ENCODE data around the gene AHCYL2.
"Not testable (repeated sequence)": the region's sequence is repeated elsewhere in the genome, so short reads cannot be mapped to it uniquely, and the experiment has no call there.

The AHCYL2 gene

GRCh38 chr7:129470411-129470810 is 245.6 kb downstream of the AHCYL2 start:
- no peak overlapping the region for H3K4me2 ChIP-seq (ENCODE audit: low read length)
- H4K20me1 ChIP-seq (ENCODE audit: control insufficient read depth, insufficient read depth, low read depth, low read length), result no peaks in the 10 kb centered on the region
- H3K36me3 ChIP-seq (ENCODE audit: control insufficient read depth, low read length), result no peaks in the 10 kb centered on the region; the same call in 1 of the 2 replicates
- no peaks in the 10 kb centered on the region for H3K9me2 ChIP-seq (replicated peaks; ENCODE audit: control insufficient read depth, low read length)
- no peaks in the 10 kb centered on the region for H3K4me1 ChIP-seq (ENCODE audit: control insufficient read depth, low read length)
- no peaks in the 10 kb centered on the region for H3K27me3 ChIP-seq (ENCODE audit: control insufficient read depth, low read length)
- no peak overlapping the region for H3K4me3 ChIP-seq (ENCODE audit: low read length)
- no peaks in the 10 kb centered on the region for H3F3A ChIP-seq (ENCODE audit: control insufficient read depth, insufficient read depth)
- TF ChIP-seq CTCF (IDR thresholded peaks at IDR 0.05; ENCODE audit: low read depth, low read length, poor library complexity, severe bottlenecking), result no peak
- TF ChIP-seq EZH2phosphoT487 (IDR thresholded peaks at IDR 0.05; ENCODE audit: borderline replicate concordance, low read length), result no peak
- no peak overlapping the region for H3K27ac ChIP-seq (ENCODE audit: low read depth, low read length)
- no peaks in the 10 kb centered on the region for H3K79me2 ChIP-seq (ENCODE audit: control insufficient read depth, low read length)
- no peaks in the 10 kb centered on the region for H3K9me3 ChIP-seq (ENCODE audit: control insufficient read depth, insufficient read depth, low read length)

- Histone ChIP-seq H3K27ac (ENCODE audit: low read depth, low read length) (no peak overlapping the region), H3K4me3 (ENCODE audit: low read length) (no peak overlapping the region)
Observed at GRCh38 chr7:129471402-129471827, 246.6 kb downstream of the AHCYL2 start.

GRCh38 chr7:129475931-129476330 is 251.1 kb downstream of the AHCYL2 start:
- not testable (repeated sequence) for H3K9me3 ChIP-seq (ENCODE audit: control insufficient read depth, insufficient read depth, low read length); H3K36me3 ChIP-seq (ENCODE audit: control insufficient read depth, low read length); H3K79me2 ChIP-seq (ENCODE audit: control insufficient read depth, low read length)

More at GRCh38 chr7:129471402-129471827, 246.6 kb downstream of the AHCYL2 start:
- Histone ChIP-seq H3K4me1 (ENCODE audit: control insufficient read depth, low read length) (no peaks in the 10 kb centered on the region), H3K36me3 (ENCODE audit: control insufficient read depth, low read length) (no peaks in the 10 kb centered on the region; the same call in 1 of the 2 replicates), H3K9me3 (ENCODE audit: control insufficient read depth, insufficient read depth, low read length) (no peaks in the 10 kb centered on the region), H3K9me2 (replicated peaks; ENCODE audit: control insufficient read depth, low read length) (no peaks in the 10 kb centered on the region), H3F3A (ENCODE audit: control insufficient read depth, insufficient read depth) (no peaks in the 10 kb centered on the region), H3K79me2 (ENCODE audit: control insufficient read depth, low read length) (no peaks in the 10 kb centered on the region), H3K27me3 (ENCODE audit: control insufficient read depth, low read length) (no peaks in the 10 kb centered on the region), H3K4me2 (ENCODE audit: low read length) (no peak overlapping the region), H4K20me1 (ENCODE audit: control insufficient read depth, insufficient read depth, low read depth, low read length) (no peaks in the 10 kb centered on the region)
- TF ChIP-seq CTCF (IDR thresholded peaks at IDR 0.05; ENCODE audit: low read depth, low read length, poor library complexity, severe bottlenecking) (no peak), EZH2phosphoT487 (IDR thresholded peaks at IDR 0.05; ENCODE audit: borderline replicate concordance, low read length) (no peak)

GRCh38 chr7:129476398-129476797 is 251.6 kb downstream of the AHCYL2 start:
- not testable (repeated sequence) for H3K4me1 ChIP-seq (ENCODE audit: control insufficient read depth, low read length); H3K9me3 ChIP-seq (ENCODE audit: control insufficient read depth, insufficient read depth, low read length); H3K9me2 ChIP-seq (replicated peaks; ENCODE audit: control insufficient read depth, low read length); H3F3A ChIP-seq (ENCODE audit: control insufficient read depth, insufficient read depth); H4K20me1 ChIP-seq (ENCODE audit: control insufficient read depth, insufficient read depth, low read depth, low read length); H3K27me3 ChIP-seq (ENCODE audit: control insufficient read depth, low read length); H3K4me2 ChIP-seq (ENCODE audit: low read length); H3K27ac ChIP-seq (ENCODE audit: low read depth, low read length); H3K36me3 ChIP-seq (ENCODE audit: control insufficient read depth, low read length); H3K4me3 ChIP-seq (ENCODE audit: low read length); H3K79me2 ChIP-seq (ENCODE audit: control insufficient read depth, low read length)

More at GRCh38 chr7:129475931-129476330, 251.1 kb downstream of the AHCYL2 start:
- H3K4me3 ChIP-seq (ENCODE audit: low read length); H3K4me1 ChIP-seq (ENCODE audit: control insufficient read depth, low read length); H4K20me1 ChIP-seq (ENCODE audit: control insufficient read depth, insufficient read depth, low read depth, low read length); H3K4me2 ChIP-seq (ENCODE audit: low read length); H3K9me2 ChIP-seq (replicated peaks; ENCODE audit: control insufficient read depth, low read length); H3F3A ChIP-seq (ENCODE audit: control insufficient read depth, insufficient read depth); H3K27me3 ChIP-seq (ENCODE audit: control insufficient read depth, low read length); H3K27ac ChIP-seq (ENCODE audit: low read depth, low read length): not testable (repeated sequence)
